ENCODE data around the gene DNAH7. TPM values are rescaled to one million over a fixed set of nuclear protein-coding genes. Genes with fewer than 3 reads are reported as not detected.

DNAH7 gene
- total and polyA plus RNA-seq, 2 donors (not counting 1 experiment from before 2014, with no cell fraction given): 0.01 to 0.05 TPM

- H3K4me3 ChIP-seq (ENCODE audit: control extremely low read depth in 1 of 5, extremely low read depth in 1 of 5, insufficient read depth in 1 of 5, low read depth in 2 of 5, low read length in 4 of 5): no peak overlapping the region
- intact Hi-C loops (cut with micrococcal nuclease): no loop called here
- H3K27ac Mint-ChIP-seq: no peak overlapping the region
- no peak overlapping the region for H3K4me3 Mint-ChIP-seq
- no peak overlapping the region for H3K9ac ChIP-seq (ENCODE audit: low read length)
- H3K79me2 ChIP-seq (ENCODE audit: control insufficient read depth, insufficient read depth, low read length): no peaks in the 10 kb centered on the region
- no CpG with 5 or more reads among the region's 2 CpGs for WGBS (ENCODE audit: insufficient coverage)
- H3K4me1 ChIP-seq (ENCODE audit: control insufficient read depth in 2 of 2, insufficient read depth in 2 of 2, low read length in 2 of 2): peaks cover 0 to 2% of the 10 kb centered on the region in 2 donors
- H3K27me3 ChIP-seq (replicated peaks in 1 of 4; ENCODE audit: control extremely low read depth in 1 of 4, control insufficient read depth in 3 of 4, insufficient read depth in 4 of 4, low read length in 3 of 4): no peaks in the 10 kb centered on the region
- H4K20me1 ChIP-seq (ENCODE audit: control insufficient read depth, insufficient read depth, low read length, poor library complexity, severe bottlenecking): no peaks in the 10 kb centered on the region
- H3K4me1 Mint-ChIP-seq: peaks cover 7% of the 10 kb centered on the region
- no peak overlapping the region for H3K4me2 ChIP-seq (replicated peaks; ENCODE audit: low read depth, low read length, poor library complexity, severe bottlenecking)
- DNase-seq (no peak), ATAC-seq (ENCODE audit: low read depth) (no peak)
- no peaks in the 10 kb centered on the region for H3K27me3 Mint-ChIP-seq
- peaks cover 8% of the 10 kb centered on the region for H3K9me3 Mint-ChIP-seq (ENCODE audit: insufficient read depth)
- CTCF ChIA-PET: interaction anchor here (0.7 kb wide), 1 partner anchor 13 kb away, joined by 3 read pairs; no protein-coding TSS in a partner anchor
- POLR2A ChIA-PET: no interaction called here
- H3K9me3 ChIP-seq (ENCODE audit: control extremely low read depth in 1 of 3, control insufficient read depth in 2 of 3, insufficient read depth in 1 of 3, low read length in 2 of 3): peaks cover 0 to 17% (median 11%) of the 10 kb centered on the region in 3 donors
- H3K36me3 ChIP-seq (replicated peaks in 1 of 2; ENCODE audit: control extremely low read depth in 1 of 2, control insufficient read depth in 1 of 2, extremely low read depth in 1 of 2, insufficient read depth in 2 of 2, low read length in 1 of 2): no peaks in the 10 kb centered on the region
- no peak overlapping the region for H2AFZ ChIP-seq (ENCODE audit: insufficient read depth, low read depth, low read length, poor library complexity, severe bottlenecking)
- H3K27ac ChIP-seq (ENCODE audit: low read length in 2 of 2): no peak overlapping the region
- TF ChIP-seq EZH2 (IDR thresholded peaks at IDR 0.05; ENCODE audit: borderline replicate concordance, insufficient read depth, low read depth, low read length, poor library complexity, severe bottlenecking): no peak
- no peak for TF ChIP-seq CTCF (IDR thresholded peaks at IDR 0.05)
These were observed 19.6 kb upstream of the DNAH7 start for GRCh38 chr2:196088203-196088602.

GRCh38 chr2:196086517-196087368, 18.1 kb upstream of the DNAH7 start:
- no peak for TF ChIP-seq CTCF (IDR thresholded peaks at IDR 0.05)
- no peak for TF ChIP-seq EZH2 (IDR thresholded peaks at IDR 0.05; ENCODE audit: borderline replicate concordance, insufficient read depth, low read depth, low read length, poor library complexity, severe bottlenecking)
- POLR2A ChIA-PET: interaction anchor here (0.8 kb wide), 1 partner anchor 84 kb away, joined by 3 read pairs; the partner anchor contains the start of gene STK17B
- H3K9me3 ChIP-seq (ENCODE audit: control extremely low read depth in 1 of 3, control insufficient read depth in 2 of 3, insufficient read depth in 1 of 3, low read length in 2 of 3): peaks cover 0 to 19% (median 18%) of the 10 kb centered on the region in 3 donors
- Mint-ChIP-seq H3K27me3 (no peaks in the 10 kb centered on the region), H3K4me3 (no peak overlapping the region), H3K4me1 (peaks cover 7% of the 10 kb centered on the region), H3K9me3 (ENCODE audit: insufficient read depth) (peaks cover 10% of the 10 kb centered on the region), H3K27ac (no peak overlapping the region)
- ATAC-seq (ENCODE audit: low read depth): no peak
- H3K4me3 ChIP-seq (ENCODE audit: control extremely low read depth in 1 of 5, extremely low read depth in 1 of 5, insufficient read depth in 1 of 5, low read depth in 2 of 5, low read length in 4 of 5): no peak overlapping the region
- no peaks in the 10 kb centered on the region for H3K27me3 ChIP-seq (replicated peaks in 1 of 4; ENCODE audit: control extremely low read depth in 1 of 4, control insufficient read depth in 3 of 4, insufficient read depth in 4 of 4, low read length in 3 of 4)
- H2AFZ ChIP-seq (ENCODE audit: insufficient read depth, low read depth, low read length, poor library complexity, severe bottlenecking): no peak overlapping the region
- H3K27ac ChIP-seq (ENCODE audit: low read length in 2 of 2): no peak overlapping the region
- peaks cover 0 to 2% of the 10 kb centered on the region in 2 donors for H3K4me1 ChIP-seq (ENCODE audit: control insufficient read depth in 2 of 2, insufficient read depth in 2 of 2, low read length in 2 of 2)
- DNase-seq: no peak
- no peaks in the 10 kb centered on the region for H3K79me2 ChIP-seq (ENCODE audit: control insufficient read depth, insufficient read depth, low read length)
- H3K36me3 ChIP-seq (replicated peaks in 1 of 2; ENCODE audit: control extremely low read depth in 1 of 2, control insufficient read depth in 1 of 2, extremely low read depth in 1 of 2, insufficient read depth in 2 of 2, low read length in 1 of 2): no peaks in the 10 kb centered on the region
- CTCF ChIA-PET: interaction anchor here (0.8 to 2.0 kb wide), 5 partner anchors 8 to 250 kb away, joined by 3 to 9 read pairs (median 4); no protein-coding TSS in a partner anchor
- H3K9ac ChIP-seq (ENCODE audit: low read length): no peak overlapping the region
- intact Hi-C loops (cut with micrococcal nuclease): no loop called here
- H4K20me1 ChIP-seq (ENCODE audit: control insufficient read depth, insufficient read depth, low read length, poor library complexity, severe bottlenecking): no peaks in the 10 kb centered on the region
- H3K4me2 ChIP-seq (replicated peaks; ENCODE audit: low read depth, low read length, poor library complexity, severe bottlenecking): no peak overlapping the region
- 76% methylated on average over 4 of the region's 7 CpGs for WGBS (ENCODE audit: insufficient coverage)
